Inflammatory macrophage (primary cell): ENCODE measurements around the gene LBHD2.
"Not testable (repeated sequence)": the region's sequence is repeated elsewhere in the genome, so short reads cannot be mapped to it uniquely, and the experiment has no call there.

Experiments
- DNase-seq, 2 donors: peaks; one replicate each; pipeline ENCODE4 v3.0.0-alpha.2; 2020 to 2022
- total RNA-seq, 18 experiments: gene quantifications; one replicate each; lab custom pipeline; 2026; ENCODE audit warnings: mixed read lengths in 6 of 18, inconsistent platforms in 2 of 18; lab: John Stamatoyannopoulos, UW

LBHD2 gene
- 0 to 0.88 (median 0.06) reads per million in 18 experiments for total RNA-seq

DNA sequence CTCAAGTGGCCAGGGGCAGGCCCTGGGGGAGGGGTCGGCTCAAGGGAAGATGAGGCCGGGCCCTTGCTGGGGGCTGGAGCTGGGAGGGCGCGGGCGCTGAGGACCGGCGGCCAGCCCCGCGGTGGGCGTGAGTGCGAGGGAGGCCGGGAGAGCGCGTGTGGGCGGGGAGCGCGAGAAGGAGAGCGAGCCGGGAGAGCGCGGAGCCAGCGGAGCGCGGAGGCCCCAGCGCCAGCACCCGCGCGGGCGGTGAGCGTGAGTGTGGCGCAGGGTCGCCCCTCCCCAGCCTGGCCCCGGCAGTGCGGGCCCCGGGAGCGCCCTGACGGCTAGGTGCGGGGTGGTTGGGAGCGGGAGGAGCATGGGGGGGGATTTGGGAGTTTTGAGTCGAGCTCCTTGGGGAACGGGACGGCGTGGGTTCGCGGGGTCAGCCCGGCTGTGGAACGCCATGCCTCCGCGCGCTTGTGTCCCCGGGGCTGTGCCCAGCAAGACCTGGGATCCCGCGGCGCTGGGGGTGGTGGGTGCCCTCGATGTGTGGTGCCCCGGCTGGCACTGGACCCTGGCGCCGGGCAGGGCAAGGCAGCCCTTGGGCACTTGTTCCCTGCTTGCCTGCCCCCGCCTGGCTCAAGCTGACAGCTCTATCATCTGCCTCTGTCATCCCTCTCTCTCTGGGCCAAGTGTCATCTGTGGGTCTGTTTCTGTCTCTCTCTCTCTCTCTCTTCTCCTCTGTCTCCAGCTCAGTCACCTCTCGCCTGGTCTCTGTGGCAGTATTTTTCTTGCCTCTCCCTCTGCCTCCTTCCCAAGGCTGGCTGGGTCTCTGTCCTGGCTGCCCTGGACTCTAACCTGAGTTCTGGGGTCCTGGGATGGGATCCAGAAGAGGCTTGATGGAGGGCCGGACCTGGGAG, at the start of gene LBHD2:
Gene LBHD2, plus strand, starts transcription at position 190 of the 899 bp plus-strand sequence. CDS start 1,803 bp downstream, outside the sequence.
- no peak for DNase-seq

DNA sequence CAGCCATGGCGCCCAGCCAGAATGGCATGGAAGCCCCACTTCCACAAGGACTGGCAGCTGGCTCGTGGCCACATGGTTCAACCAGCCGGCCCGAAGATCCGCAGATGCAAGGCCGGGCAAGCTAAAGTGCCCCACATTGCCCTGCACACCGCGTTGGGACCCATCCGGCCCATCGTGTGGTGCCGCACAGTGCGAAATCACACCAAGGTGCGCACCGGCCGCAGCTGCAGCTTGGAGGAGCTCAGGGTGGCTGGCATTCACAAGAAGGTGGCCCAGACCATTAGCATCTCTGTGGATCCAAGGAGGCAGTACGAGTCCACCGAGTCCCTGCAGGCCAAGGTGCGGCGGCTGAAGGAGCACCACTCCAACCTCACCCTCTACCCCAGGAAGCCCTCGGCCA, 42.5 kb upstream of the LBHD2 start:
- DNase-seq: no peak

DNA sequence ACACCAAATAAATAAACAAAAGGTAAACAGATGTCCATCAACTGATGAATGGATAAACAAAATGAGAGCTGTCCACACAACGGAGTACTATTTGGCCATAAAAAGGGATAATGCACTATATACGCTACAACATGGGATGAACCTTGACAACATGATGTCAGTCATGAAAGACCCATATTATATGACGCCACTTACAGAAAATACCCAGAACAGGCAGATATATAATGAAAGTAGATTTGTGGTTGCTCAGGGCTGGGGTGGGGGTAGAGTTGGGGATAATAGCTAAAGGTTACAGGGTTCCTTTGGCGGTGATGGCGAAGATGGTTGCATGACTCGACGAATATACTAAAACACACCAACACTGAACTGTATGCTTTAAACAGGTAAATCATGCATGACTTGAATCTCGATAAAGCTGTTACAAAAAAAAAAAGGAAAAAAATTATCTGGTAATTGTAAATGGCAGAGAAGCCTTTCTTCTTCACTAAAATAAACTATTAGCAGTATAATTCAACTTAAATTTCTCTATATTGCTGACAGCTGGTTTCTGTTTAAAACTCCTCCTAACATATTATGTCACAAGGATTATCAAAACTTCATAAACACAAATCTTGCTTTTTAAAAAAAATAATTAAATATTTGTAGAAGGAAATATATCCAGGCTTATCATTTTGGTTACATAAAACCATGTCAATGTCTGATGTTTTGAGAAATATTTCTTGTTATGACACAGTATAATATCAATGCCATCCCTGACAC, 40.6 kb upstream of the LBHD2 start:
- no peak for DNase-seq

DNA sequence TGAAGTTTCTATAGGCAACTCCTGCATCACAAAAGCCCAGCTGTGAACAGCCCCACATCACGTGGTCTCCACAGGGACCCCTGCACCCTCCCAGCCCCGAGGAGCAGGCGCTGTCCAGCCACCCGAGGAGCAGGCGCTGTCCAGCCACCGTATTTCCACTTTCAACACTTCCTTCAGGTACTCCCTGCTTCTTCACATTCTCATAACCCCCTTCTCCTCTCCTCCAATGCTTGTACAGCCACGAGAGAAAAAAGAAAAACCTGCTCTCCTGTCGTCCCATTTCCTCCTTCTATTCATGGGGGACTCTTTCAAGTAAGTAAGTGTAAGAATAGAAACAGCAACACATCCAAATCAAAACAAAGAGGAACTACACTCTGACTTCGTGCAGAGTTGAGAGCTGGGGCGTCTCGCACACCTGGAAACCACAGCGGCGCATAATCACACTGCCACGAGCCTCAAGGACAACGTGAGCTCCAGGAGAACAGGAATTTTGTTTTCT, 38.6 kb upstream of the LBHD2 start:
- DNase-seq: no peak

DNA sequence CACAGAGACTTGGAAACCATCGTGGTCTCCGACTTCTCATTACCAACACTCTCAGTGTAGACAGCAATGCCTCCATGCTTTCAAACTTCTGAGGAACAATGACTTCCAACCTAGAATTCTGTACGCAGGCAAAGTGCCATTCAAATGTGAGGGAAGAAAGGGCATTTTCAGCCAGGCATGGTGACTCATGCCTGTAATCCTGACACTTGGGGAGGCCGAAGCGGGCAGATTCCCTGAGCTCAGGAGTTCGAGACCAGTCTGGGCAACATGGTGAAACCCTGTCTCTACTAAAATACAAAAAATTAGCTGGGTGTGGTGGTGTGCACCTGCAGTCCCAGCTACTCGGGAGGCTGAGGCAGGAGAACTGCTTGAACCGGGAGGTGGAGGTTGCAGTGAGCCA, 36.6 kb upstream of the LBHD2 start:
- DNase-seq: not testable (repeated sequence)

DNA sequence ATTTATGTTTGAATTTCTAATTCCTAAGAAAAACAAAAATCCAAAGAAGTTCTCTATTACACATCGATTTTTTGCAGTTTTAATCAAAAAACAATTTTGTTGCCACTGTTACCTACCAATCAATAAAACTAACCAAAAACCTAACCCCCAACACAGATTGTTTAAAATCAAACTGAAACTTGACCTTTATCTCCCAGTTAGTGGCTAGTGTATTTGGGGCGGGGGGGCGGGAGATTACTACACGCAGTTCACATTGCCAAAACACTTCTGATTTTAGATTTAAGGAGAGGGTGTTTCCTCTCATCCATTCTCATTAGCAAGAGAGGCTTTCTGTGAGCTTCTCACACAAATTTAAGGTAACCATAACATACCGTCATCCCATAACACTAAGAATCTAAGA, 33.1 kb upstream of the LBHD2 start:
- no peak for DNase-seq

DNA sequence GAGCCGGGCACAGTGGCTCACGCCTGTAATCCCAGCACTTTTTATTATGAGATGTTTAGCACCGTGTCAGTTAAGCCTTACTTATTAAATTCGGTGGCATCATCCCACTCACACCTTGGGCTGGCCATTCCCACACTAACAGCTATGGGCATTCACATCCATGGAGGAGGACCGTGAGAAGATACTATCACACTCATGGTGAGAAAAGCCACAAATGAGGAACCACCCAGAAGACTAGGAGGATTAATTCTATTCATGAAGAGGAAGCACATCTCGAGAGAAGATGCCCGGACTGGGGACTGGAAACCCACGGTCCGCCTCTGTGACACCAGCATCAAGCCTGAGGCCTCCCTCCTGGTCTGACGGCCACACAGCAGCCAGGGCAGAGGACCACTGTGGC, 31.6 kb upstream of the LBHD2 start:
- peak; percentile 80 to 86 for DNase-seq

DNA sequence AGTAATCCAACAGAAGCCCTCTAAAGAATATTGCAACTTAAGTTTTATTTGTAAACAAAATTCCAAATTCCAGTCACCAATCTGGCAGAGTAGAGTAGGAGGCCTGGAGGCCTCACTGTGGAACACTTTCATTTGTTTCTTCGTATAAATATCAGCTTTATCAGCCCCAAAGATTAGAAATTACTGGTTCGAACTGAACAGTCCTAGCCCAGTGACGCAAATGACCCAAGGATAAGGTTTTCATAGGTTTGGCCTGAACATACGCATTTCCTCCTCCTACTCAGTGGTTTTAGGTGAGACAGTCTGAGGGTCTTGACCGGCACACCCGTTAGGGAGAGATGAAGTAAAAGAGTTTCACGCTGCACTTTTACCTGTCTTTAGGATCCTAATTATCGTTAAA, 28.3 kb upstream of the LBHD2 start:
- no peak for DNase-seq

DNA sequence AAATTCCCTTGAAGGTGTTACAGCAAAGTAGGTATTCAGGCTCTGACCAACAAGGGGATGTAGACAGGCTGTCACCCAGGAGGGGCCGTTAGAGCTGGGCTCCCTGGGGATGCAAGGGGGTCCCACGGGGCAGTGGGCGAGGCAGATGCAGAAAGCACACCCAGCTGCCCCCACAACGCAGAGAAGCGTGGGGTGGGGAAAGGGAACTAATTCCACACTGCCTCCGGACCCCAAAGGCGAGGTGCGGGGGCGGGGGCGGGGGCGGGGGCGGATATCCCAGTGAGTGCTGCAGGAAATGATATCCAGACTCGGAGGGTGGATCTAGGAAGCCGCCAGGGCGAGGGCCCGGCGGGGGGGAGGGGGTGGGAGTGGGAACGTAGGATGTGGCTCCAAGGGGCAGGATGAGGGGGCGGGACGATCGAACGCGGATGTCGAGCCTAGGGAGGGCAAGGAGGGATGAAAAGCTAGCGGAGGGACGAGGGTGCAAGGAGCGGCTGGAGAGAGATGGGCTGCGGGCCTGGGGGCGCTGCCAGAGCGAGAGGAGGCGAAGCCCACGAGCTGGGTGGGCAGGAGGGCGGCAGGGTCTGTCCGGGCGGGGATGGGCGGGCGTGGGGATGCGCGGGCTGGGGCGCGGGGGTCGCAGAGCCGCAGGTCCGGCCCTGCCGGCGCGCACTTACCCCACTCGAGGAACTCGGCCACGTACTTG, 27.5 kb upstream of the LBHD2 start:
- no peak for DNase-seq

DNA sequence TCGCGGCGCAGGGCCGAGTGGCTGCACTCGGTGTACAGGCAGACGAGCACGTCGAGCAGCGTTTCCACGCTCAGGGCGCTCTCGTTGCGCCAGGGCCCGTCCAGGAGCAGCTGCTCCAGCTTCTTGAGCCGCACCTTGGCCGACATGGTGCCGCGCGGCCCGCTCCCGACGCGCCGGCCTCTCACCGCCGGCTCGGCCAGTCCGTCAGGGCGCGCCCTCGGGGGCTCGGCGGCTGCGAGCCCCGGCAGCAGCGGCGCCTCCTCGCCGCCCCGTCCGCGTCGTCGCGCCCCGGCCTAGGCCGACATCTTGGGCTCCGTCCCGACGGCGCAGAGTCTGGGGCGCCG, 27.0 kb upstream of the LBHD2 start:
- DNase-seq: peak in 1 of 2 donors; percentile 18

DNA sequence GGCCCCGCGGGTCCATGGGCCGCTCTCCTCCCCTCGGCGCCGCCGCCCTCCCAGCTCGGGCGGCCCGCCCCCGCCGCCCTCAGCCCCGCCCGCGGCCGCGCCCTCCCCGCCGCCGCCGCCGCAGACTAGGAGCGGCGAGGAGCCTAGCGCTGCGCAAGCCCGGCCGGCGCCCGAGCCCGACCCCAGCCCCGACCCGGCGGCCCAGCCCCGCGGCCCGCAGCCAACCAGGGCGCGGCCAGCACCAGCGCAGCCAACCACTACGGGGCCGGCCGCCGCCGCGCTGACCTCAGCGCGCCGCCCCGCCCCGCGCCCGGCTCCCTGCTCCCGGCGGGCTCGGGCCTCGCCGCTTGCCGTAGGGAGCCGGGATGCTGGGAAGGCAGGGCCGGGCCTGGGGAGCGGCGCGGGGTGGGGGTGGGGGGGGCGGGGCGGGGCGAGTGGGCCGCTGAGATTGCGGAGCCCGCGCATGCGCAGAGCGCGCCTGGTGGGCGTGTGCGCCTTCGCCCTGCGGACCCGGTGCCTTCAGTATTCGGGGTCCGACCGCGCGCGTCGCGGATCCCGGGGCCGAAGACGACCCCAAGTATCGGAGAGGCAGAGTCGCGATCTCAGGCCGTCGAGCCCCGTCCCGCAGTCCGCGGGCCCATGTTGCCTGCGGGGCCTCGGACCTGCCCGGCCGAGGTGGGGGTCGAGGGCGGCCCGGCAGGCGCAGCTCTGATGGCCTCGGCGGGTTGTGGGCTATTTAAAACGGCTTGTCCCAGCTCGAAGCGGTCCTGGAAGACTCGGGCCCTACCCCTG, 26.4 kb upstream of the LBHD2 start, which contains the start of gene CDC42BPB:
Gene CDC42BPB, minus strand, starts transcription at position 178 of the 792 bp plus-strand sequence. CDS start 376 bp downstream, outside the sequence.
- DNase-seq: peak; percentile 85 to 95

DNA sequence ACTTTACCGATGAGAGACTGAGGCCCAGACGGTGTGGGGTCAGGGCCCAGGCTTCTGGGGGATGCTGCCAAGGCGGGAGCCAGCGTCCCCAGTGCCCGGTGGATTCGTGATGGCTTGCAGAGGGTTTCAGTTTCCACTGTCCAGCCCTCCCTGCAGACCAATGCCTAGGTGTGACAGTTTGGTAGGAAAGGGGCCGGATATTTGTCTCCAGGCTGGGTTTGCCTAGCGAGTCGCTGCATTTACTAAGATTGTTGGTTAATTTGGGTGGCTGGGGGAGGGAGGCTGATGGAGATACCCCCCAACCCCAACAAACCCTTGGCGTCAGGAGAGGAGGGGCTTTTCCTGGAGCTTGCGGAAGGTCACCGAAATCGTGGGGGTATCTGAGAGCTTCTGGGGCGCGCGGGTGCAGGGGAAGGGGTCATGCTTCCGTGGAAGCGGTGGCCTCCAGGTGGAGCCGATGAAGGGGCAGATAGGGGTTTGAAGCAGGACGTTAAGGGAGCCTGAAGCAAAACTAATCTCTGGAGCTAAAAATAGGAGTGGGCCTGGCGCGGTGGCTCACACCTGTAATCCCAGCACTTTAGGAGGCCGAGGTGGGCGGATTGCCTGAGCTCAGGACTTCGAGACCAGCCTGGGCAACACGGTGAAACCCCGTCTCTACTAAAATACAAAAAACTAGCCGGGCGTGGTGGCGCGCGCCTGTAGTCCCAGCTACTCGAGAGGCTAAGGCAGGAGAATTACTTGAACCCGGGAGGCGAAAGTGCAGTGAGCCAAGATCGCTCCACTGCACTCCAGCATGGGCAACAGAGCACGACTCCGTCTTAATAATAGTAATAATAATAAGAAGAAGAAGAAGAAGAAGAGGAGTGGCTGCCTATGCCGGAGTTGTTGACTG, 25.6 kb upstream of the LBHD2 start:
- no peak for DNase-seq

DNA sequence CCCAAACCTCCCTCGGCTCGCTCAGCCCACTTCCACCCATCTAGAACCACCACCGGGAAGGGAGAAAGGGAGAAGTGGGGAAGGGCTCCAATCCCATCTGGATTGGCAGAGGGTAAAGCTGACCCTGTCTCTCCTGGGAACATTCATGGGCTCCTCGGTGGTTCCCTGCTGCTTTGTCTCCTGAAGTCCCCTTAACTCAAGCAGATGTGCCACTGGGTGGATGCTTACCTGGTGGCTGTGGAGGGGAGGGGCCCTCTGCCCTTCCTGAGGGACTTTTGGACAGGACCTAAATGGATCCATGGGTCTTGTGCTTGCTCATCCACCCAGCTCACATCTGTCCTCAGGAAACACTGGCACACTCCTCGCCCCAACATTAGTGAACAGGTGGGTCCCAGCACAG, 24.5 kb upstream of the LBHD2 start:
- DNase-seq: no peak

DNA sequence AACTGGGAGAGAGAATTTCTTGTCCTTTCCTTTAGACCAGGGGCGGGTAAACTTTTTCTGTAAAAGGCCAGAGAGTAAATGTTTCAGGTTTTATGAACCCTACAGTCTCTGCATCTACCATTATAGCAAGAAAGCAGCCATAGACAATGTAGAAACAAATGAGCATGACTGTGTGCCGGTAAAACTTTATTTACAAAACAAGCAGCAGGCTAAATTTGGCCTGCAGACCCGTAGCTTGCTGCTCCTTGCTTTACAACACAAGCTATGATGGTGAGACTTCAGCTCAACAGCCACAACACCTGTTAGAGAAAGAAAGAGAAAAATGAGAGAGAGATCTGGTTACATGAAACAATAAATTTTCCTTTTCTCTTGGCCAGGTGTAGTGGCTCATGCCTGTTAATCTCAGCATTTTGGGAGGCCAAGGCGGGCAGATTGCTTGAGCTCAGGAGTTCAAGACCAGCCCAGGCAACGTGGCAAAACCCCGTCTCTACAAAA, 22.5 kb upstream of the LBHD2 start:
- no peak for DNase-seq

DNA sequence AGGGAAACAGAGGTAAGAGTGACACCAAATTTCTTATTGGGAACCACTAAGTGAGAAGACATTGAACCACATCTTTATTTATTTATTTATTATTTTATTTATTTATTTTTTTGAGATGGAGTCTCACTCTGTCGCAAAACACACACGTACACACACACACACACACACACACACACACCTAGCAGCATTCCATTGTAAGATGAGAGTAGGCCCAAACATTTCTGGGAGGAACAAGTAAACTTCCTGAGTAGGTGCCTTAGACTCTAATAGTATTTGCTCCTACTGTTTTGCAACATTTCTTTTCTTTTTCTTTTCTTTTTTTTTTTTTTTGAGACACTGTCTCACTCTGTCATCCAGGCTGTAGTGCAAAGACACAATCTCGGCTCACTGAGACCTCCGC, 19.6 kb upstream of the LBHD2 start:
- no peak for DNase-seq

DNA sequence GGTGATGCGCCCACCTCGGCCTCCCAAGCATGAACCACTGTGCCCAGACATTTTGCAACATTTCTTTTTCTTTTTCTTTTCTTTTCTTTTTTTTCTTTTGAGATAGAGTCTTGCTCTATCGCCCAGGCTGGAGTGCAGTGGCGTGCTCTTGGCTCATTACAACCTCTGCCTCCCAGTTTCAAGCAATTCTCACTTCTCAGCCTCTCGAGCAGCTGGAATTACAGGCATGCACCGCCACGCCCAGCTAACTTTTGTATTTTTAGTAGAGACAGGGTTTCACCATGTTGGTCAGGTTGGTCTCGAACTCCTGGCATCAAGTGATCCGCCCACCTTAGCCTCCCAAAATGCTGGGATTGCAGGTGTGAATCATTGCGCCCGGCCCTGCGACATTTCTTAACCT, 19.0 kb upstream of the LBHD2 start:
- no peak for DNase-seq

DNA sequence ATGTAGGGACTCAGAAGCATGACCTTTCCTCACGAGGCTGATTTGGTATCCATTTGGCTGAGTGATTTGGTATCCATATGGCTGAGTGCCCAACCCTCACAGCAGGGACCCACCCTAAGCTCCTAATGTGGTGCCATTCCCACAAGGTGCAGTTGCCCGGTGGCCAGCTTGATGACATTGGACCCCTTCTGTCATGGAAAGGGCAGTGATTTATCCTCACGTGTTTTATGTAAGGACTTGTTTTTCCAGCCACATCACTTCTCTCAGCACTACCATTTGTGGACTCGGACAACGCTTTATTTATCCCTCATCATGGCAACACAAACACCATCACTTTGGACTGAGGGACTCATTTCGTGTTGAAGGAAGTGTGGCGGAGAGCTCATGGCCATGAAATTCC, 18.1 kb upstream of the LBHD2 start:
- DNase-seq: no peak

DNA sequence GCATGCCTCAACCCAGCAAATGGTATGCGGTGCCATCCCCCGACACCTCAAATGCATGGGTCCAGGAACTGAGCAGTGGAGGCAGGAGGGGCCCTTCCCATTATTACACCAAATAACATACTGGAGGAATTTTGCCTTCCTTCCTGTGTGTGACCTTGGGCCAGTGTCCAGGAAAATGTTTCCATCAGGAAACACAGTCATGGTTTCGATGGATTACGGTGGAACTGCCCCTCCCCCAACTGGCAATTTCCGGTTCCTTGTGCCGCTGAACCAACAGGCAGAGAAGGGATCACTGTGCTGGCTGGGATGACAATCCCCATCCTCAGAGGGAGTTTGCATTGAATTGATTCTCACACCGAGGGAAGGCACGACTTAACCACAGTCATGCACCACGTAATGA, 17.6 kb upstream of the LBHD2 start:
- no peak for DNase-seq

DNA sequence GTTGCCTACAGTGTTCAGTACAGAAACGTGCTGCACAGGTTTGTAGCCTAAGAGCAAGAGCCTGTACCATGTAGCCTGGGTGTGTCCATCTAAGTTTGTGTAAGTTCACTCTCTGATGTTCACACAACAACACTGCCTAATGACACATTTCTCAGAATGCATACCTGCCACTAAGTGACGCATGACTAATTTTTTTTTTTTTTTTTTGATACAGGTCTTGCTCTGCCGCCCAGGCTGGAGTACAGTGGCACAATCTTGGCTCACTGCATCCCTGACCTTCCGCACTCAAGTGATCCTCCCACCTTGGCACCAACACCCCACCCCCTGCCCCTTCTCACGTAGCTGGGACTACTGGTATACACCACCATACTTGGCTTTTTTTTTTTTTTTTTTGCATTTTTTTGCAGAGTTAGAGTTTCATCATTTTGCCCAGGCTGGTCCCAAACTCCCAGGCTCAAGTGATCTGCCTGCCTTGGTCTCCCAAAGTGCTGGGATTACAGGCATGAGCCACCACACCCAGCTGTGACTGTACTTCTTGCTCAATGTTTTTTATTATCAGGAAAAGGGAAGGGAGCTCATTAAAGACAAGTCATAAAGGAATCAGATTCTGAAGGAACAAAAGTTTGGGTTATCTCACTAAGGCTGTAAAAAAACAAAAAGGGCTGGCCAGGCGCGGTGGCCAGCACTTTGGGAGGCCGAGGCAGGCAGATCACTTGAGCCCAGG, 16.6 kb upstream of the LBHD2 start:
- DNase-seq: peak; percentile 50 to 56
